IPS-15b (cell line): ENCODE data around the gene ZNF709.
"Not testable (repeated sequence)": the region's sequence is repeated elsewhere in the genome, so short reads cannot be mapped to it uniquely, and the experiment has no call there.

Source experiments
- H3K27me3 ChIP-seq: one replicate; pipeline ENCODE4 v1.6.1; 2013; ENCODE audit warnings: low read length; ENCODE audit not compliant: control insufficient read depth, insufficient read depth
- H3K36me3 ChIP-seq: one replicate; pipeline ENCODE4 v1.6.1; 2013; ENCODE audit warnings: low read length; ENCODE audit not compliant: control insufficient read depth, insufficient read depth
- H3K4me1 ChIP-seq: one replicate; pipeline ENCODE4 v1.6.1; 2013; ENCODE audit warnings: mild to moderate bottlenecking, low read length; ENCODE audit not compliant: control insufficient read depth, insufficient read depth
- H3K4me3 ChIP-seq: one replicate; pipeline ENCODE4 v1.5.1; 2013; ENCODE audit warnings: low read depth, low read length
- H3K9ac ChIP-seq: one replicate; pipeline ENCODE4 v1.6.1; 2013; ENCODE audit warnings: low read depth, mild to moderate bottlenecking, low read length
- H3K9me3 ChIP-seq: one replicate; pipeline ENCODE4 v1.6.1; 2013; ENCODE audit warnings: mild to moderate bottlenecking, low read length; ENCODE audit not compliant: control insufficient read depth, insufficient read depth

Gene ZNF709

DNA sequence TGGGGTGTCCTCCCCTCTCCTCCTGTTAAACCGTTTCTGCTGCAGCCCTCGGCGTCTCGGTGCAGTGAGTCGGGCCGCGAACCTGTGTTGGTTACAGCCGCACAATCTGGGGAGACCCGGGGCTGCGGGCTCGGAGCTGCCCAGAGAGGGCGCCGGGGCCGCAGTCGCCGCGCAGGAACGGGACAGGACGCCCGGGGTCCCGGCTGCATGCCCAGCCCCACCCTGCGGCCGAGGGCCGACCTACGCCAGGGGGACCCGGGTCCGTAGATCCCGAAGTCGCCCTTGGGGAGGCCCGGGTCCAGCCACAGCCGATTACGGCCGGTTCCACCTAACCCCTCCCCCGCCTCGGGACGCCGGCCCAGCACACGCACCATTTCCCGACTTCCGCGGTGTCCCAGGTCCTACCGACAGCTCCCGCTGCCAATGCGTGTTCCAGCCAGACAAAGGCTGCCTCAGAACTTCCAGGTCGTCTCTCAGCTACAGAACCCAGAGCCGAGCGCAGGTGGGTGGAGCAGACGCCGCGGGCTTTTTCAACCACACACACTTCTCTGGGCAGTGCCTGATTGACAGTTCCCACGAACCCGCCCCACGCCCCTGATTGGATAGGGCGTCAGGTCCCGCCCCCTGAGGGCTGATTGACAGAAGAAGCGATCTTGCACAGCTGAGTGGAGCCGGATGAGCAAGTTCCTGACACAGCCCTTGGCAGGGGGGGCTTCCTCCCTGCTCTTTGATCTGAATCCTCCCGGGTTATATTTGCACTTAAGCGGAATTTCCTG lies 43.9 kb downstream of the ZNF709 start, which contains the start of gene ZNF443:
Gene ZNF443, minus strand, starts transcription at position 481 of the 776 bp plus-strand sequence. Its CDS starts 107 bp downstream, at position 374.
- peak within 1 kb of the TSS; percentile 79 for H3K9ac ChIP-seq
- H3K9me3 ChIP-seq: no peaks in the 10 kb centered on the region
- H3K4me1 ChIP-seq: no peaks in the 10 kb centered on the region
- H3K4me3 ChIP-seq: peak within 1 kb of the TSS; percentile 75
- no peaks in the 10 kb centered on the region for H3K36me3 ChIP-seq
- no peaks in the 10 kb centered on the region for H3K27me3 ChIP-seq

DNA sequence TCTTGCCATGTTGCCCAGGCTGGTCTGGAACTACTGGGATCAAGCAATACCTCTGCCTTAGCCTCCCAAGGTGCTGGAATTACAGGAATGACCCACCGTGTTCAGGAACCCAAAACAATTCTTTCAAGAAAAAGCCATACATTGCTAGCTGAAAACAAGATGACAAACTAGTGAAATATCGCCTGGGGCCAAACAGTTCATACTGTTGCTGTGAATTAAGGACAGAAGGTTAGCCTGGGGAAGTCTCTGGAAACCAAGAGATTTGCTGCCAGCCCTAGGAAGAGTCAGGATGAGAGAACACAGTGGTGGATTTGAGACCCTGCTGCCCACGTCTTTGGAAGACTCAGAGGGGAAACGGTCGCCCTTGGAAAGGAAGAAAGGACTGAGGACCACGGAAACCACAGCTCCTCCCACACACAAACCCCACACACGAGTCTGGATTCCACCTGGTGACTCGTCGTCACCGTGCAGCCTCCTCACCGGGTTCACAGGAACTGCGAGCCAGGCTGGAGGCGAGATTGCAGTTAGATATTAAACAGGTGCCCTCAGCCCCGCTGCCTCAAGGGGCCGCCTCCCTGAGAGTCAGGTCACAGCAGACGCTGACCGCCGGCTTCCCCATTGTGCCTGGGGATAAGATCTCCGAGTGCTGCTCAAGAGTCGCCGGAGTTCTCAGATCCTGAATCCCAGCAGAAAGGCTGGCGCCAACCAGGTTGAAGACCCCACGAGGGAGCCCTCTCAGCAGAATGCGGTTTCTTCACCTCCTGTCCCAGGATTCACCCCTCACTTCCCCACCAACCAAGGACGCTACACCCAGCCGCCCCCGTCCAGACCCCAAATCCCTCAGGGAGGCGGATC lies 44.7 kb downstream of the ZNF709 start:
- H3K4me3 ChIP-seq: peak overlapping the region; percentile 75
- H3K9ac ChIP-seq: peak overlapping the region; percentile 79
- H3K27me3 ChIP-seq, H3K4me1 ChIP-seq, H3K36me3 ChIP-seq, H3K9me3 ChIP-seq: not testable (repeated sequence)

DNA sequence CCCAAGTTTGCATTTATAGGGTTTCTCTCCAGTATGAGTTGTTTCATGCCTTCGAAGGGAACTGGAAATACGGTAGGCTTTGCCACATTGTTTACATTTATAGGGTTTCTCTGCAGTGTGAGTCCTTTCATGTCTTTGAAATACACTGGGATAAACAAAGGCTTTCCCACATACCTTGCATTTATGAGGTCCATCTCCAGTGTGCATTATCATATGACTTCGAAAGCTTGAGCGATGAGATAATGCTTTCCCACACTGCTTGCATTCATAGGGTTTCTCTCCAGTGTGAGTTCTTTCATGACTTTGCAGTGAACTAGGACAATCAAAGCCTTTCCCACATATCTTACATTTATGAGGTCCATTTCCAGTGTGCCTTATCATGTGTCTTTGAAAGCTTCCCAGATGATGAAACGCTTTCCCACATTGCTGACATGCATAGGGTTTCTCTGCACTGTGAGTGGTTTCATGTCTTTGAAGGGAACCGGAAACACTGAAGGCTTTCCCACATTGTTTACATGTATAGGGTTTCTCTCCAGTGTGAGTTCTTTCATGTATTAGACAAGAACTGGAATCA lies 53.8 kb downstream of the ZNF709 start:
- not testable (repeated sequence) for H3K27me3 ChIP-seq, H3K4me1 ChIP-seq, H3K9me3 ChIP-seq, H3K9ac ChIP-seq, H3K4me3 ChIP-seq
- peaks cover 11% of the 10 kb centered on the region for H3K36me3 ChIP-seq

DNA sequence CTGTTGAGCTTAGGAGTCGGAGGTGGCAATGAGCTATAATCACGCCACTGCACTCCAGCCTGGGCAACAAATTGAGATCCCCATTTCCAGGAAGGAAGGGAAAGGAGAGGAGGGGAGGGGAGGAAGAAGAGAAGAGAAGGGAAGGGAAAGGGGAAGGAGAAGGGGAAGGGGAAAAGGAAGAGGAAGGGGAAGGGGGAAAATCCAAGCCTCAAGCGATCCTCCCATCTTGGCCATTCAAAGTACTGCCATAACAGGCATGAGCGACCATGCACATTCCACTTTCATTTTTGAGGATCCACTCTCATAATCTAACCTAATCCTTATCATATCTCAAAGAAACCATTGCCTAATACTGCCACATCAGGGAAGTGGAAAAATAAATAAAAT lies 58.7 kb downstream of the ZNF709 start:
- Histone ChIP-seq H3K9ac (no peak overlapping the region), H3K36me3 (peaks cover 8% of the 10 kb centered on the region), H3K4me1 (no peaks in the 10 kb centered on the region), H3K9me3 (peaks cover 6% of the 10 kb centered on the region), H3K27me3 (no peaks in the 10 kb centered on the region), H3K4me3 (no peak overlapping the region)

DNA sequence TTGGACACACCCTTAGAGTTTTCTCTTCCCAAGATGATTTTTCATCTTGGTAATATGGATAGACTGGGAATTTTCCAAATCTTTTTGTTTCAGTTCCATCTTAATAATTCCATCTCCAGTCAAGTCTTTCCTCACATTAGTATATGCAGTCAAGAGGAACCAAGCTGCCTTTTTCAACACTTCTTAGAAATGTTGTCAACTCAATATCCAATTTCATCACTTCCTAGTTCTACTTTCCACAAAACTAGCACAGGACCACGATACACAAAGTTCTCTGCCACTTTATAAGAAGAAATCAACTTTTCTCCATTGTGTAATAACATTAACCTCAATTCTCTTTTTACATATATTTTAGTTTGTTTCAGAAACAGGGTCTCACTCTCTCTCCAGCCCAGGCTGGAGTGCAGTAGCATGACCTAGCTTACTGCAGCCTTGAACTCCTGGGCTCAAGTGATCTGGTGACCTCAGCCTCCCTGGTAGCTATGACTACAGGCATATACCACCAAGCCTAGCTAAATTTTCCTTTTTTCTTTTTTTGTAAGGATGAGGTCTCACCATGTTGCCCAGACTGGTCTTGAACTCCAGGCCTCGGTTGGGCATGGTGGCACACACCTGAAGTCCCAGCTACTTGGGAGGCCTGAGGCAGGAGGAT lies 59.3 kb downstream of the ZNF709 start:
- H3K9me3 ChIP-seq: peaks cover 6% of the 10 kb centered on the region
- H3K4me3 ChIP-seq: no peak overlapping the region
- H3K9ac ChIP-seq: no peak overlapping the region
- H3K4me1 ChIP-seq: no peaks in the 10 kb centered on the region
- H3K27me3 ChIP-seq: no peaks in the 10 kb centered on the region
- peaks cover 5% of the 10 kb centered on the region for H3K36me3 ChIP-seq

DNA sequence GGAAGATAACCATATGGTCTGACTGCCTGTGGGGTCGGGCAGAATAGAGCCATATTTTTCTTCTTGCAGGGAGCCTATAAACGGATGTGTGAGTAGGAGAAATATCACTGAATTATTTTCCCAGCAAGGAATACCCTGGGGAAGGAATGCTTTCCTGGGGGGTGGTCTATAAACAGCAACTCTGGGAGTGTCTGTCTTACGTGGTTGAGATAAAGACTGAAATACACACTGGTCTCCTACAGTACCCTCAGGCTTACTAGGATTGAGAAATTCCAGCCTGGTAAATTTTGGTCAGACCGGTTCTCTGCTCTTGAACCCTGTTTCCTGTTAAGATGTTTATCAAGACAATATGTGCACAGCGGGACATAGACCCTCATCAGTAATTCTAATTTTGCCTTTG lies 67.3 kb downstream of the ZNF709 start:
- H3K9me3 ChIP-seq: peaks cover 15% of the 10 kb centered on the region
- not testable (repeated sequence) for H3K9ac ChIP-seq, H3K4me3 ChIP-seq, H3K27me3 ChIP-seq, H3K36me3 ChIP-seq, H3K4me1 ChIP-seq

DNA sequence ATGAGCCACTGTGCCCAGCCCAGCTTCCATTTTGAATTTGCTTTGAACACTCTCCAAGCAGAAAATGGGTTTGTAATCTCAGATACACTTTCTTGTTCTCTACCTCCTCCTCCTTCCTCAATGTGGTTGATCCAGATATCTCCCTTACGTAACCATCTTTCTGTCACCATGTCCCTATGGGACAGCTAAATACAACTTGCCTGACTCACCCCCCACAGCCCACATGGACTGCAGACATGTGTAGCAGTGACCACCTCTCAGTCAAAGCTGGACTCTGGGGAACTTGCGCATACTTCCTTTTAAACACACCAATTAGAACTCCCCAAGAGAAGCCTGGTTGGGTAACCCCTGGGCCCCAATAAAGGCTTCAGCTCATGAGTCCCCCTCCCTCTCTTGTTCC lies 72.7 kb downstream of the ZNF709 start:
- Histone ChIP-seq H3K4me3 (no peak overlapping the region), H3K4me1 (no peaks in the 10 kb centered on the region), H3K9me3 (peaks cover under 1% of the 10 kb centered on the region), H3K27me3 (no peaks in the 10 kb centered on the region), H3K9ac (no peak overlapping the region), H3K36me3 (no peaks in the 10 kb centered on the region)
